CD4-positive, alpha-beta T cell treated with Interleukin-17A for 4 hours (primary cell): ENCODE data around the gene NCAN.
"Not testable (repeated sequence)": the region's sequence is repeated elsewhere in the genome, so short reads cannot be mapped to it uniquely, and the experiment has no call there.

Experiments
- DNase-seq: peaks from one replicate; pipeline ENCODE4 v3.0.0-alpha.2; 2020; ENCODE audit warnings: mixed read lengths

The NCAN gene

DNA sequence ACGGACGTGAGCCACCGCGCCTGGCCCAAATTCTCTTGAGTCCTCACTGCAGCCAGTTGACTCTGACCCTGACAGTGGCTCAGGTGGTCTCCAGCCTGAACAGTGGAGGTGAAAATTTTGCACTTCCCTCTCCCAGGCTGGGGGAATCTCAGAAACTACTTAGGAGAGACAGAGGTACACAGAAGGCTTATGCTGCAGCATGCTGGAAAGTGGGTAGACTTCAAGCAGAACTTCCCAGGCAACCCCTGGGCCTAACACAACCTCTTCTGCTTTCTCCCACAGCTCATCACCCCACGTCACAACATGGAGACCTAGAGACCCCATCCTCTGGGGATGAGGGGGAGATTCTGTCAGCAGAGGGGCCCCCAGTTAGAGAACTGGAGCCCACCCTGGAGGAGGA lies 14.4 kb downstream of the NCAN start:
- no peak for DNase-seq

DNA sequence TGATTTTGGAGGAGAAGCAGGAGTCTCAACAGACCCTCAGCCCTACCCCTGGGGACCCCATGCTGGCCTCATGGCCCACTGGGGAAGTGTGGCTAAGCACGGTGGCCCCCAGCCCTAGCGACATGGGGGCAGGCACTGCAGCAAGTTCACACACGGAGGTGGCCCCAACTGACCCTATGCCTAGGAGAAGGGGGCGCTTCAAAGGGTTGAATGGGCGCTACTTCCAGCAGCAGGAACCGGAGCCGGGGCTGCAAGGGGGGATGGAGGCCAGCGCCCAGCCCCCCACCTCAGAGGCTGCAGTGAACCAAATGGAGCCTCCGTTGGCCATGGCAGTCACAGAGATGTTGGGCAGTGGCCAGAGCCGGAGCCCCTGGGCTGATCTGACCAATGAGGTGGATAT lies 14.9 kb downstream of the NCAN start:
- no peak for DNase-seq

DNA sequence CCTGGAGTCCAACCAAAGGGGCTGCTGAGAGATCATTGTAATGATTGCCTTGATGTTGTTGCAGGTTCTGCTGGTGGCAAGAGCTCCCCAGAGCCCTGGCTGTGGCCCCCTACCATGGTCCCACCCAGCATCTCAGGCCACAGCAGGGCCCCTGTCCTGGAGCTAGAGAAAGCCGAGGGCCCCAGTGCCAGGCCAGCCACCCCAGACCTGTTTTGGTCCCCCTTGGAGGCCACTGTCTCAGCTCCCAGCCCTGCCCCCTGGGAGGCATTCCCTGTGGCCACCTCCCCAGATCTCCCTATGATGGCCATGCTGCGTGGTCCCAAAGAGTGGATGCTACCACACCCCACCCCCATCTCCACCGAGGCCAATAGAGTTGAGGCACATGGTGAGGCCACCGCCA lies 15.5 kb downstream of the NCAN start:
- DNase-seq = no peak

DNA sequence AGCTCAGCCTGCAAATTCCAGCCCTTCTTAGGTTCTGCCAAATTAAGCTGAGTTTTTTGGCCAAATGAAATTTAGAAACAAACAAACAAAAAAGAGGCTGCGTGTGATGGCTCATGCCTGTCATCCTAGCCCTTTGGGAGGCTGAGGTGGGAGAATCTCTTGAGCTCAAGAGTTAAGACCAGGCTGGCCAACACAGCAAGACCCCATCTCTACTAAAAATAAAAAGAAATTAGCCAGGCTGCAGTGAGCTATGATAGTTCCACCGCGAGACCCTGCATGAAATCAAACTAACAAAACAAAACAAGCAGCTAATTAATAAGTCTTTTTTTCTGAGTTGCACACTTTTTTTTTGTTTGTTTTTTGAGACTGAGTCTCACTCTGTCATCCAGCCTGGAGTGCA lies 17.9 kb downstream of the NCAN start:
- DNase-seq = no peak

DNA sequence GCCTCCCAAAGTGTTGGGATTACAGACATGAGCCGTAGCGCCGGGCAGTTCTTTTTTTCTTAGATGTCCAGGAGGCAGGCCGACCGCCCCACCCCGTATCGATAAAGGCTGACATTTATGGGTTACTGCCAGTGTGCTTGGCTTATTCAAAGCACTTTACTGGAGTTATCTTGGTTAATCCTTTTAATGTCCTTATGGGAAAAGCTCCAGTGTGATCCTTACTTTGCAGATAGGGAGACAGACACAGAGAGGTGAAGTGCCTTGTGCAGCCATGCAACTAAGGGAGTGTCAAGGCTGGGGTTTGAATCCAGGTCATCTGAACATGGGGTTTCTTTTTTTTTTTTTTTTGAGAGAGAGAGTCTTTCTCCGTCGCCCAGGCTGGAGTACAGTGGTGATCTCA lies 19.2 kb downstream of the NCAN start:
- DNase-seq = no peak

DNA sequence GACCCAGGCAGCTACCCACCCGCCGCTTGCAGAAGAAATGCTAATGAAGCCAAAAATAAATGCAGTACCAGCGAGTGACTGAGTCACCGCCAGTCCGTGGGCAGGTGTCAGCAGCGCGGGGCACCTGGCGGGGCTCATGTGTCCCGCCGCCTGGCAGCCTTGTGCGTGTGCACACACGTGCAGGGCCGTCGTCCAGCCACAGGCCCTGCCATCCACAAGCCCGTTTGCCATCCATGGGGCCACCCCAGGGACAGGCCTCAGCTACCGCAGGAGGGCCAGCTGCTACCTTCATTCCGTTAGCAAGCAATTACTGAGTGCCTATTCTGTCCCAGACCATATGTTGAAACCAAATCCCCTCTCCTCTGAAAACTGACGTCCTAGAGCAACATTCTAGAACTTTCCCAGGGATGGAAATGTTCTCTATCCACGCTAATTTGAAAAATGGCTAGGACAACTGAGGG lies 20.5 kb downstream of the NCAN start:
- no peak for DNase-seq

DNA sequence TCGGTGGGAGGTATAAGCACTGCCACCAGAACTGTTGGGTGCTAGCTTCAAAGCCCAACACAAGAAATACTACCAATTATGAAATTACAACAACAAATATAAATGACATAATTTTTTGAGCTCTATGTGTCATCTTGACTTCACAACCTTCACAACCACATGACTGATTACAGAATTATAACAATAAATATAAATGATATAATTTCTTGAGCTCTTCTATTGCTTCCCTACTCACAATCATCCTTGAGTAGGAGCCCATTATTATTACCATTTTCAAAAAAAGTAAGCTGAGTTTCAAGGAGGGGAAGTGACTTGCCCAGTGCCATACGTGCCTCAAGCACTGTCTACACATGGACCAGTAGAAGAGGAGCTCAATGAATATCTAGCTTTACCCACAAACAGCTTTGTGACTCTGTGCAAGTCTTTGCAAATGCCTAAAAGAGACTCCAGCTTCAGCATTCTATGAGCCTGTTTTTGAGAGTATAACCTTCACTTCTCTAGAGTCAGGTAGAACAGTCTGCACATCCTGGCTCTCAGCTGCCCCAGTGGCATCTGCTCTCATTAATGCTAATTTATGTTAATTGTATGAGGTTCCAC lies 22.6 kb downstream of the NCAN start:
- no peak for DNase-seq

DNA sequence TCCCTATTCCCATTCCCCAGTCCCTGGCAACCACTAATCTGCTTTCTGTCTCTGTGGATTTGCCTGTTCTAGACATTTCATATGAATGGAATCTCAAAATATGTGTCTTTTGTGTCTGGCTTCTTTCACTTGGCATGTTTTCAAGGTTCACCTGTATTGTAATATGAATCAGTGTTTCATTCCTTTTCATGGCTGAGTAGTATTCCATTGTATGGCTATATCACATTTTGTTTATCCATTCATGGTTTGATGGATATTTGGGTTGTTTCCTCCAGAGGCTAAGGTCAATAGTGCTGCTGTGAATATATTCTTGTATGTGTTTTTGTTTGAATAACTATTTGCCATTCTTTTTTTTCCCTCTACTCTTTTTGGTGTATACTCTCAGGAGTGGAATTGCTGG lies 24.4 kb downstream of the NCAN start:
- no peak for DNase-seq

DNA sequence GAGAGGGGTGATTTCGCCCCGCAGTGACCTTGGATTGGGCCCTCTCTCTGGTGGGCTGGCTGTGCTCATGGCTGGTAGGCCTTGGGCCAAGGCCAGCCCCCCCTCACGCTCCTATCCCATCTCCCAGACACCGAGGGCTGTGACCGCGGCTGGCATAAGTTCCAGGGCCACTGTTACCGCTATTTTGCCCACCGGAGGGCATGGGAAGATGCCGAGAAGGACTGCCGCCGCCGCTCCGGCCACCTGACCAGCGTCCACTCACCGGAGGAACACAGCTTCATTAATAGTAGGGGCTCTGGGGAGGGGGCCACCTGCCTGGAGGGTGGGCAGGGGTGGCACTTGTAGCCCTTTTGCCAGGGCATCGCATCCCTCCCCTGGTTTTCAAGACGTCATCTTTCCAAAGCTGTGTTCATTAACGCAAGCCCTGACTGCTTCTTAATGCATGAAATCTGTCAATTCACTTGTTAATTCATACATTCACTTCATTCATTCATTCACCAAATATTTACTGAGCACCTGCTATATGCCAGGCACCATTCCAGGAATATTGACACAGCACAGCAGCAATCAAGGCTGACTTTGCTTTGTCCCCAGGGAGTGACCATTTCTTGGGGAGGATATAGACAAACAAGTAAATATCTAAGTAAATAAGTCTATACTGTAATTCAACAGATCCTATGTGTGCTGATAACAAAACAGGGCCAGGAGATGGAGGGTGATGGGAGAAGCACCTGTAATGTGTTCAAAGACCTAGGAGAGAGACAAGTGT lies 26.6 kb downstream of the NCAN start:
- no peak for DNase-seq

DNA sequence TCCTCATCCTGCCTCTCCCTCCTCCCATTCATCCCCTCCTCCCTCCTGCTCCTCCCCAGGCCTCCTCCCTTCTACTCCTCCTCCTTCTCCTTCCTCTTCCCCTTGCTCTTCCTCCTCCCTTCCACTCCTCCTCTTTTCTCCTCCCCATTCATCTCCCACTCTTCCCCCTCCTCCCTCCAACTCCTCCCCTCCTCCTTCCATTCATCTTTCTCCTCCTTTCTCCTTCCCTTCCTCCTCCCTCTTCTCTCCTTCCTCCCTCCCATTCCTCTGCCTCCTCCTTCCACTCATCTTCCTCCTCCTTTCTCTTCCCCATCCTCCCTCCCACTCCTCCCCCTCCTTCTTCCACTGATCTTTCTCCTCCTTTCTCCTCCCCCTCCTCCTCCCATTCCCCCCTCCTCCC lies 27.9 kb downstream of the NCAN start:
- DNase-seq = no peak

DNA sequence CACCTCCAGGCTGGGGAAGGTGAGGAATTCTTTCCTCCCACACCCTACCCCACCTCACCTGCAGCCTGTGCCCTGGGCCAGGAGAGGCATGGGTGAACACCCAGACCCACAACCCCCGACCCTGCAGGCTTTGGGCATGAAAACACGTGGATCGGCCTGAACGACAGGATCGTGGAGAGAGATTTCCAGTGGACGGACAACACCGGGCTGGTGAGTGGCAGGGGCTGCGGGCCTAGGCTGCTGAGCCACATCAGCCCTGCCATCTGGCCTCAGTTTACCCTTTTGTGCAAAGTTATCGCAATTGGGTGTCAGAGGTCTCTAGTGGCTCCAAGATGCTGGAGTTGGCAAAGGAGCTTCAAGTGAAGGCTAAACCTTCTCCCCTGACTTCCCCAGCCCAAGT lies 28.7 kb downstream of the NCAN start:
- DNase-seq = no peak

DNA sequence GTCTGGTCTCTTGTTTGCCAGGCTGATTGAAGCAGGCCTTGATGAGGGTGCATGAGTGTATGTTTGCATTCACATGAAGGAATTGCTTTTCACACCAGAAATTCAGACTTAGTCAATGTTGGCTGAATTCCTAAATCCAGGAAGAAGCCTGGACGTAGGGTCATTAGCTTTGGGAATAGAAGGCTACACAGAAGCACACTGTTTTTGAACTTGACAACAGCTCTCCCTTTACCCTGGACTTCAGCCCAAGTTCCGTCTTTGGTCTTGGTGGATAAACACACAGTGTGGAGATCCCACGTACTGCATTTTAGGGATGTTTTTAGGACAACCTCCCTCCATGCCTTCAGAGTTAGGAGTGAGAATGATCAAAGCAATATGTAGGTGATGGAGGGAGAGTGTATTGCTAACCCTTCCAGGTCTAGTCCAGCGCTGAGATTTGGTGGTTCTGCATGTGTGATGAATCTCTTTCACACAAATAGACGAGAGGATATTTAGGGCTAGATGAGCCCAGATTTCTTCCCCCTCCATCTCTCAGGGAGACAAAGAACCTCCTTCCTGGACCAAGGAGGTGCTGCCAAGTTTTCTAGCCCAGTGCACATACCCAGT lies 38.5 kb downstream of the NCAN start:
- no peak for DNase-seq

DNA sequence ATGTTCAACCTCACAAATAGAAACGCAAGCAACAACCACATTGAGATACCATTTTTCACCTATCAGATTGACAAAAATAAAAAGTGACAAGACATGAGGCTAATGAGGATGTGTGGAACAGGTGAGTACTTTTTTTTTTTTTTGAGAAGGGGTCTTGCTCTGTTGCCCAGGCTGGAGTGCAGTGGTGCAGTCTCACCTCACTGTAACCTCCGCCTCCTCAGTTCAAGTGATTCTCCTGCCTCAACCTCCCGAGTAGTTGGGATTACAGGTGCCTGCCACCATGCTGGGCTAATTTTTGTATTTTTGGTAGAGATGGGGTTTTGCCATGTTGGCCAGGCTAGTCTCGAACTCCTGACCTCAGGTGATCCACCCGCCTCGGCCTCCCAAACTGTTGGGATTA lies 41.7 kb downstream of the NCAN start:
- not testable (repeated sequence) for DNase-seq

DNA sequence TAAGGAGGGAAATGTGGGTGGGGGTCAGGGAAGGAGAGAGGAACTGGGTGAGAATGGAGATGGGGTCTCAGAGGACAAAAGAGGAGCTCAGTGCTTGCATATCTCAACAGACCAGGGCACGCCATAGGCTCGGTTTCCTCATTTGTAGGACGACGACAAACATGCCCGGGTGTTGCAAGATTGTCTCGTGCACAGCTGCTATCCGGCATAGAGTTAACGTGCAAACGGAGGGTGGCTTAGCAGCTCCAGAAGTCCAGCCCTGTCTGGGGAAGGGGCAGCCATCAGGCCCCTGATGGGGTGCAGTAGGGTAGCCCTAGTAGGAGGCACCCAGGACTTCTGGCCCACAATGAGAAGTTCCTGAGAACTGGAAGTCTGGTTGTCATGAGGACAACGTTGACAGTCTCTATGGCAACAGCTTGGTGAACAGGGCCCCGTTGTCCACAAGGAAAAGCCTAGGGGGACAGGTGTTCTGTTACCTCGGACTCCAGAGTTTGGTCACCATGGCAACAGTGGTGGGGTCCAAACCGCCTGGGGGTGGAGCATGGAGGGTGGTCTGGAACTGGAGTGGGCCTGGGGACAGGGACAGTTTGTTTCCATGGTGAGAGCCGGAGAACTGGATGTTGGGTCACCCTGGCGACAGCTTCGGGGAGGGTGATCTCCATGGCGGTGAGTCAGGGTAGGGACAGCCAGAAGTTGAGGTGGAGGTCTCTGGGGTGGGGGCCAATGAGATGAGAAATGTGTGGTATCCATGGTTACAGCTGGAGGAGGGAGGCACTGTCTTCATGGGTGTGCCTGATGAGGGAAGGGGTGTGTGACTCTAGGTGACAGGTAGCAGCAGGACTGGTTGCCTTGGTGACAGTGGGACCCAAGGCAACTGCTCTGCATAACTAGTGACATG lies 44.6 kb downstream of the NCAN start:
- no peak for DNase-seq

DNA sequence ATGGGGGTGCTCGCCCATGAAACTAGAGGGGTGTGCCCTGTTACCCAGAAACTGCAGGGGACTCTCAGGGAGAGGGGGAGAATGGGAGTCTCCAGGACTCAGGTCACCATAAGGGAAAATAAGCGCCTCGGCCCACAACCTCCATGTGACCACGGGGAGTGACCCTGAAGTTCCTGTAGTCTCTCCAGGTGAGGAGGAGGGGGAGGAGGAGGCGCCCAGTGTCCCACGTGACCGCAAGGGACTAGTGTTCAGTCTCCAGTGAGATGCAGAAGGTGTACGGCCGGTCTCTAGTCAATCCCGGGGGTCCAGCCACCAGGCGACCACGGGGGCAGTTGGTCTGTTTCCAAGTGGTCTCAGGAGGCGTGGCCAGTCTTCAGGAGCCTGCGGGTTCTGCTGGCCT lies 45.4 kb downstream of the NCAN start:
- no peak for DNase-seq

DNA sequence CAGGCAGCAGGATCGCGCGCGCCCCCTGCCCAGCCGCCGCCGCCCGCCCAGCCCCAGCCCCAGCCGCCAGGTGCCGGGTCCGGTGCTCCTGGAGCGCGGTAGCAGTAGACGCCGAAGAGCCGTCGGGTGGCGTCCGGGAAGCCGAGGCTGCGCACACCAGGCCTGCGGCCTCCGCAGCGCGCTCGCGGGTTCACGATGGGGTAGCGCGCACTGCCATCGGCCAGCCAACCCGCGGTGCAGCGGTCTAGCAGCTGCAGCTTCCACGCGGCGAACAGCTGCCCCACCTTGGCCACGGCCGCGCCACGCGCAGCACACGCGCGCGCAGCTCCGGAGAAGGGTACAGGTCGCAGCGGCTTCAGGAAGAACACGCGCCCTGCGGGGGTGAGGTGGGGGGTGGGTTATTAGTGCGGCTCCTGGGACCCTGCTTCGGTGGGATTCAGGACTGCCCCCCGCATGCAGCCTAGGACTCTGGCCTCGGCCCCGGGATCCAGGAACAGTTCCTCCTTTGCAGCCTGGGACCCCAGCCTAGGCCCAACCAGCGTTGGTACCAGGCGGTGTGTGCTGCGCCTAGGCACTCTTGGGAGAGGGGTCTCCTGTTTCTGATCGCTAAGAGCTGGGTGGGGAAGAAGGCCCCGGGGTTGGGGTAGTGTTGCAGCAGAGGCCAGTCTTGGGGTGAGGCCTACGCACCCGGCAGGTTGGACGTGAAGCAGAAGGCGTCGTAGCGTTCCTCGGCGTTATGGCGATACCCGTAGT lies 46.3 kb downstream of the NCAN start:
- DNase-seq = no peak

DNA sequence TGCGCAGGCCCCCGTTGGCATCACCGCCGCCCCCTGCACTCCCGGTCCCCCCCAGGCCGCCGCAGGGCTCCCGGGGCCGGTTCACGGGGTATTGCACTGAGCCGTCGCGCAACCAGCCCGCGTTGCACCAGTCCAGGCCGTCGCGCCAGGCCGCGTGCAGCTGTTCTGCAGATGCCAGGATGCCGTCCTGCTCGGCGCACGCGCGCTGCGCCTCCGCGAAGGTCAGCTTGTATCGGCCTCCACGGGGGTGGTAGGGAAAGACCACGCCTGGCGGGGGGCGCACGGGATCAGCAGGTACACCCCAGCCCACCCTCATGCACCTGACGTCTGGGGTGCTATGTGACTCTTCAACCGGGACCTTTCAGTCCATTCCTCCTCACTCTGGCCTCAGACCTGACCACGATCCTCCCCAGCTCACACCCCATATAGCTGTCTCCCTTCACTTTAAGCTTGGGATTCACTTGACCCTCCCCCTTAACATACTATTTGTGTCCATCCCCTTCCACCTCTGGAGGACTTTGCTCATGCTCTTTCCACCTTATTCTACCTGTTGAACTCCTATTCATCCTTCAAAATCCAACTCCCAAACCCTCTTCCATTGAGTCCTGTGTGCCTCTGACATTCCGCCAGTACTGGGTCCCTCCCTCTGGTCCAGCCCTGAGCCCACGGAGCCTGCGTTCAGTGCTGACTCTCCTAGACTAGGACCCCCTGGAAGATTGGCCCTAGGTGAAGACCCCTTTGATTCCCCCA lies 47.0 kb downstream of the NCAN start:
- no peak for DNase-seq

DNA sequence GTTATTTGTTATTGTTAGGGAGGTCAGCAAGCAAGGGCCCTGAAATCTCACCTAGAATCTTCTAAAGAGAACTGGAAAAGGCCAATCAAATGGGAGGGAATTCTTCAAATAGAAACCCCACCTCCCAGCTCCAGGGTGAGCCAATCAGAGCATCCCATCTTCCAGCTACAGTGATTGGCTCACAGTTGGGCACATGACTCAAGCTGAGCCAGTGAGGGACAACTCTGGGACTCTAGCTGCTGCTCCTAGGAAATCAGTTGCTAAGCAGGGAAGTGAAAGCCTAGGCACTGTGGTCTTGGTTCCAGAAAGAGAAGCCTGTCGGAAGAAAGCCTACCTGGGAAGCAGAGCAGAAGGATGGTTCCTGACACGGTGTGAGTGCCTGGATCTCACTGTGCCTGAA lies 48.0 kb downstream of the NCAN start:
- no peak for DNase-seq

DNA sequence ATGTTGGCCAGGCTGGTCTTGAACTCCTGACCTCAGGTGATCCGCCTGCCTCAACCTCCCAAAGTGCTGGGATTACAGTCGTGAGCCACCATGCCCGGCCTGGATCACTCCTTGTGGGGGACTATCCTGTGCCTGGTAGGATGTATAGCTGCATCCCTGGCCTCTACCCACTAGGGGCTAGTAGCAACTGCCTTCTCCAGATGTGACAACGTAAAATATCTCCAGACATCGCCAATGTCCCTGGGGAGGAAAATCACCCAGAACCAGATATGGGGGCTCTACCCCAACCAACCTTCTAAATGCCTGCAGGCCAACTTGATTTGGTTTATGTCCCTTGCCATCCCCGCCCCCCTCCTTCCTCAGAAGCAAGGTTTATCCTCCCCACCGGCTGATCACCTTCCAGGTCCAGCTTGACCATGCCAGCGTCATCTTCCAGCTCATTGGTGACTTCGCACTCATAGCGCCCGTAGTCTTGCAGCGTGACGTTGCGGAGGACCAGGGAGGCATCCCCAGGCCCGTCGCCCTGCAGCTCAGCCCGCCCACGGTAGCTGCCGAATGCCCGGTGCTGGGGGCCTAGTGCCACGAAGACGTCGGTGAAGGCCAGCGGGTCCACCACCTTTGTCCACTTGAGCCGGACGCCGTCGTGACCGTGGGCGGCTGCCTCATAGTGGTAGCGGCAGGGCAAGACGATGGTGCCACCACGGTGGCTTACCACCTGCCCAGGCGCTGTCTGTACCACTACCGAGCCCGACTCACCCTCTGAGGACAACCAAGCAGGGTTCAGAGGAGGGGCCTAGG lies 48.9 kb downstream of the NCAN start:
- DNase-seq = no peak

DNA sequence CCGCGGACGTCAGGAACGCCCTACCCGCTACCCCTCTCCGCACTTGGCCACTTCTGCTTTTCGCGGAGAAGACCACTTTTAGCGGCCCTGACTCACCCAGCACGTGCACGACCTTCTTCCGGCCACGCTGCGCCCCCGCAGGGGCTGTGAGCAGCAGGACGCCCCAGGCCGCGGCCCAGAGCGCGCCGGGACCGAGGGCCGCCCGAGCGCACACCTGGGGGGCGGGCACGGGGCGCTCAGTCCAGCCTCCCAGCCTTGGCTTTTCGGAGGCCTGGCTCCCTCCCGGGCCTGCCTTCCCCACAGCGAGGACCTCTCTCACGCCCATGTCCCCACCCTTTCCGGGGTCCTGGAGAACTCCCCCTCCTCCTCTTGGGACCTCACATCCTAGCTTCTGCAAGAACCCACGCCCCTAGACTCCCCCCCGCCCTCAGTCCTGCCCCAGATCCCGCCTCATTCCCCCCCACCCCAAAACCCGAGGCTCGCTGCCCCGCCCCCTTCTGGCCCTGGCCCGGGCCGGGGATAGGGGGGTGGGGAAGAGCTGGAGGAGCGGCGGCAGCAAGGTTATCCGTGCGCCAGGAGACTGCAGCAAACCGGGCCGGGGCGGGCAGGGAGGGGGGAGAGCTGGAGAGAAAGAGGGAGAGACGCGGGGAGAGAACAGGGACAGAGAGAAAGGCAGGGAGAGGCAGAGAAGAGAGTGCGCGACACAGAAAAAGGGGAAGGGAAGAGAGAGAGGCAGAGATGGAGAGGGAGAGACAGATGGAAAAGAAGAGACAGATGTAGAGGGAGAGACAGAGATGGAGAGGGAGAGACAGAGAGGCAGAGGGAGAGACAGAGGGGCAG lies 49.8 kb downstream of the NCAN start:
- no peak for DNase-seq
